SK-N-SH (cell line): Measurements from ENCODE around the gene TMEM131L.

ENCODE experiments used
- CTCF ChIP-seq: fragments of 200-600 bp; sonication (generic); IDR thresholded peaks from 2 replicates; pipeline ENCODE4 v1.6.1; 2017; ENCODE audit warnings: antibody characterized with exemption, mild to moderate bottlenecking, moderate library complexity
- EP300 ChIP-seq, 2 experiments: IDR thresholded peaks; 2 replicates each; pipeline versions ENCODE4 v1.4.0 to v1.6.1; 2012; ENCODE audit warnings: borderline replicate concordance in 1 of 2, low read depth in 1 of 2, low read length in 1 of 2
- GABPA ChIP-seq: IDR thresholded peaks from 2 replicates; pipeline ENCODE4 v1.4.0; 2012; ENCODE audit warnings: low read depth, mild to moderate bottlenecking
- MAX ChIP-seq: IDR thresholded peaks from 2 replicates; pipeline ENCODE4 v1.4.0; 2012; ENCODE audit warnings: low read depth
- MXI1 ChIP-seq: IDR thresholded peaks from 2 replicates; pipeline ENCODE4 v1.6.1; 2012; ENCODE audit warnings: mild to moderate bottlenecking, low read depth, low read length, improper control_type of control experiment
- POLR2AphosphoS5 ChIP-seq: IDR thresholded peaks from 2 replicates; pipeline ENCODE4 v1.6.1; 2012; ENCODE audit warnings: low read depth, low read length
- TCF12 ChIP-seq: IDR thresholded peaks from 2 replicates; pipeline ENCODE4 v1.4.0; 2012
- USF2 ChIP-seq: fragments of 150-350 bp; IDR thresholded peaks from 2 replicates; pipeline ENCODE4 v1.6.1; 2017; ENCODE audit warnings: antibody characterized with exemption, low read length, low read depth, borderline replicate concordance
- YY1 ChIP-seq: IDR thresholded peaks from 2 replicates; pipeline ENCODE4 v1.4.0; 2012; ENCODE audit warnings: low read depth, mild to moderate bottlenecking

GRCh38 chr4:153661215-153661822 lies 195.2 kb downstream of the TMEM131L start:
- no peak for TF ChIP-seq YY1
- no peak for TF ChIP-seq CTCF
- no peak for TF ChIP-seq POLR2AphosphoS5
- TF ChIP-seq GABPA: no peak
- no peak for TF ChIP-seq EP300 (IDR thresholded peaks at IDR 0.05; ENCODE audit: borderline replicate concordance in 1 of 2, low read depth in 1 of 2, low read length in 1 of 2)
- TF ChIP-seq USF2: no peak
- TF ChIP-seq MAX: no peak
- no peak for TF ChIP-seq MXI1
- TF ChIP-seq TCF12: no peak
